ENCODE measurements around the gene SLC46A2. TPM values are rescaled to one million over a fixed set of nuclear protein-coding genes. Genes with fewer than 3 reads are reported as not detected.

Gene SLC46A2
- total RNA-seq, 1 donor from 2014 or later = not detected

GRCh38 chr9:112852741-112853504, 37.8 kb downstream of the SLC46A2 start:
- peaks cover 12% of the 10 kb centered on the region for H3K36me3 Mint-ChIP-seq (ENCODE audit: low read depth)
- H3K4me1 Mint-ChIP-seq (ENCODE audit: low read depth) = no peaks in the 10 kb centered on the region
- H3K4me3 Mint-ChIP-seq (ENCODE audit: unreplicated experiment) = no peak overlapping the region
- no peak overlapping the region for H3K27ac Mint-ChIP-seq (ENCODE audit: unreplicated experiment)
- DNase-seq (ENCODE audit: low spot score) = no peak
- no peaks in the 10 kb centered on the region for H3K9me3 Mint-ChIP-seq (ENCODE audit: low read depth)
- no peak for TF ChIP-seq CTCF (IDR thresholded peaks at IDR 0.05)
- H3K27me3 Mint-ChIP-seq (ENCODE audit: low read depth) = no peaks in the 10 kb centered on the region

DNA sequence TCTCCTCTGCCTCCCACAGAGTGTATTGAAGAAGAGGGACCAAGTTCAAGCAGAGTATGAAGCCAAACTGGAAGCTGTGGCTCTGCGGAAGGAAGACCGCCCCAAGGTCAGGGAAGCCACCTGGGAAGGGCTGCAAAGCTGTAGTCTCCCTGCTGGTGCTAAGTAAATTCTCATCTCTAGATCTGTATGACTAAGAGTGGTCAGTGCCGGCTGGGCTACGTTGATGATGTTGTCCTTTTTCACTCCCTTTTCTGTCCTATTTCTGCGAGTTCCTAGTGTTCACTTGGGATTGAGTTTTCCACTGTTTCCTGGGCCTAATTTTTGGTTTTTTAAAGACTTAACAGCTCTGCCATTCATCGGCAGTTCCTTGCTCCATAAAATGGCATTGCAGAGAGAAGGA, 39.8 kb downstream of the SLC46A2 start:
- Mint-ChIP-seq H3K27ac (ENCODE audit: unreplicated experiment) (no peak overlapping the region), H3K9me3 (ENCODE audit: low read depth) (no peaks in the 10 kb centered on the region)
- no peak for TF ChIP-seq CTCF (IDR thresholded peaks at IDR 0.05)

DNA sequence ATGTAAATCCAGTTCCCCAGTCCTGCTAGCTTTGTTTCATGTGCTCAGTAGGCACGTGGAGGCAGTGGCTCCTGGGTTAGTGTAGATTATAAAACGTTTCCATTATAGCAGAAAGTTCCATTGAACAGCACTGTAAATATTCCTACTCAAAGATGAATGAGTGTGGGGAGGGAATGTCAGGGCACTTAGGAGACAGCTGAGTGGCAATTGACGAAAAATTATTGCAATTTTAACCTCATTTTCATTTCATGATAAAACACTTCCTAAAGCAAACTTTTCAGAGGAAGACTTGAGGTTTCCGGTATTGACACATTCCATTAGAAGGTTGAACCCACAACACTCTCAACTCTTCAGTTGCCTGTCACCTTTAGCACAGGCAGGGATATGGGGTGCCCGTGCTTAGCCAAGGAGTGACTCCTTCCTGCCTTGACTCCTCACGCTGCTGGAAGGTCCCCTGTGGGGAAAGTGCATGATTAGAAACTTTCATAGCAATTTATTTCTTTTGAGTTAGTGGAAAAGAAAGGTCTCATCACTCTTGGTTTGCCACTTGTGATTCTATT, 41.2 kb downstream of the SLC46A2 start:
- H3K4me3 Mint-ChIP-seq (ENCODE audit: unreplicated experiment) = no peak overlapping the region
- DNase-seq (ENCODE audit: low spot score) = no peak

More for the DNA sequence above, 39.8 kb downstream of the SLC46A2 start:
- no peaks in the 10 kb centered on the region for H3K27me3 Mint-ChIP-seq (ENCODE audit: low read depth)
- H3K4me3 Mint-ChIP-seq (ENCODE audit: unreplicated experiment) = no peak overlapping the region
- peaks cover 8% of the 10 kb centered on the region for H3K4me1 Mint-ChIP-seq (ENCODE audit: low read depth)
- peaks cover 12% of the 10 kb centered on the region for H3K36me3 Mint-ChIP-seq (ENCODE audit: low read depth)
- no peak for DNase-seq (ENCODE audit: low spot score)

GRCh38 chr9:112848316-112849151, 42.1 kb downstream of the SLC46A2 start:
- Mint-ChIP-seq H3K9me3 (ENCODE audit: low read depth) (no peaks in the 10 kb centered on the region), H3K4me1 (ENCODE audit: low read depth) (peaks cover 17% of the 10 kb centered on the region), H3K36me3 (ENCODE audit: low read depth) (peaks cover 12% of the 10 kb centered on the region), H3K4me3 (ENCODE audit: unreplicated experiment) (no peak overlapping the region), H3K27me3 (ENCODE audit: low read depth) (no peaks in the 10 kb centered on the region), H3K27ac (ENCODE audit: unreplicated experiment) (no peak overlapping the region)
- no peak for DNase-seq (ENCODE audit: low spot score)
- TF ChIP-seq CTCF (IDR thresholded peaks at IDR 0.05) = no peak

More for the DNA sequence above, 41.2 kb downstream of the SLC46A2 start:
- no peaks in the 10 kb centered on the region for H3K27me3 Mint-ChIP-seq (ENCODE audit: low read depth)
- no peaks in the 10 kb centered on the region for H3K9me3 Mint-ChIP-seq (ENCODE audit: low read depth)
- peaks cover 14% of the 10 kb centered on the region for H3K4me1 Mint-ChIP-seq (ENCODE audit: low read depth)
- no peak for TF ChIP-seq CTCF (IDR thresholded peaks at IDR 0.05)
- peaks cover 12% of the 10 kb centered on the region for H3K36me3 Mint-ChIP-seq (ENCODE audit: low read depth)
- no peak overlapping the region for H3K27ac Mint-ChIP-seq (ENCODE audit: unreplicated experiment)

Data from chondrocyte (in vitro differentiated cells).